Astrocyte of the spinal cord (primary cell): Measurements from ENCODE around the gene ADPRS.

Experiments used
- DNase-seq: peaks from one replicate; pipeline ENCODE4 v3.0.0; 2011; ENCODE audit warnings: low read depth, low spot score
- H3K4me3 ChIP-seq: 2 replicates; pipeline ENCODE4 v1.5.1; 2011; ENCODE audit warnings: low read depth, mild to moderate bottlenecking, low read length, moderate library complexity
- in situ Hi-C: cut with HindIII; loops from 2 replicates; pipeline ENCODE4 v1.10.0; 2017; ENCODE audit warnings: low sequenced_read_pairs
- TF ChIP-seq, protein P1 (sequence below): IDR thresholded peaks from 2 replicates; pipeline ENCODE4 v1.5.1; 2012; ENCODE audit warnings: low read depth, mild to moderate bottlenecking, low read length, inconsistent platforms

ADPRS gene

DNA sequence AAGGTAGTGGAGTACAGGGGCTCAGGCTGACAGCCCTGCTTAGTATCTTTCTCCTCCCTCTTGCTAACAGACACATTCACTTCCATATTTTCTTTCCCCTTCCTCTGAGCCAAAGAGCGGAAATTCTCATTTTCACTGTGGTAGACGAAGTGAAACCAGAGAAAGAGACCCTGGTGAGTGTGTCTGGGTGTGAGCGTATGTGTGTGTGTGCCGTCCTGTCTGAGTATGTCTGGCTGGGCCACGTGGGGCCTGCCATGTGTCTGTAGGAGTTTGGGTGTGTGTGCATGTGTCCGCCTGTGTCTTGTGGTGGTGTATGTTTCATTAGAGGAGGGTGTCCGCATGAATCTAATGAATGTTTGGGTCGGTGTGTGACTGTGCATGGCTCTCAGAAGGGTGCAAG is 34.7 kb downstream of the ADPRS start:
- no peak overlapping the region for H3K4me3 ChIP-seq
- TF ChIP-seq, protein P1, sequence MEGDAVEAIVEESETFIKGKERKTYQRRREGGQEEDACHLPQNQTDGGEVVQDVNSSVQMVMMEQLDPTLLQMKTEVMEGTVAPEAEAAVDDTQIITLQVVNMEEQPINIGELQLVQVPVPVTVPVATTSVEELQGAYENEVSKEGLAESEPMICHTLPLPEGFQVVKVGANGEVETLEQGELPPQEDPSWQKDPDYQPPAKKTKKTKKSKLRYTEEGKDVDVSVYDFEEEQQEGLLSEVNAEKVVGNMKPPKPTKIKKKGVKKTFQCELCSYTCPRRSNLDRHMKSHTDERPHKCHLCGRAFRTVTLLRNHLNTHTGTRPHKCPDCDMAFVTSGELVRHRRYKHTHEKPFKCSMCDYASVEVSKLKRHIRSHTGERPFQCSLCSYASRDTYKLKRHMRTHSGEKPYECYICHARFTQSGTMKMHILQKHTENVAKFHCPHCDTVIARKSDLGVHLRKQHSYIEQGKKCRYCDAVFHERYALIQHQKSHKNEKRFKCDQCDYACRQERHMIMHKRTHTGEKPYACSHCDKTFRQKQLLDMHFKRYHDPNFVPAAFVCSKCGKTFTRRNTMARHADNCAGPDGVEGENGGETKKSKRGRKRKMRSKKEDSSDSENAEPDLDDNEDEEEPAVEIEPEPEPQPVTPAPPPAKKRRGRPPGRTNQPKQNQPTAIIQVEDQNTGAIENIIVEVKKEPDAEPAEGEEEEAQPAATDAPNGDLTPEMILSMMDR = no peak
- DNase-seq = no peak
- in situ Hi-C loops = no loop called here

DNA sequence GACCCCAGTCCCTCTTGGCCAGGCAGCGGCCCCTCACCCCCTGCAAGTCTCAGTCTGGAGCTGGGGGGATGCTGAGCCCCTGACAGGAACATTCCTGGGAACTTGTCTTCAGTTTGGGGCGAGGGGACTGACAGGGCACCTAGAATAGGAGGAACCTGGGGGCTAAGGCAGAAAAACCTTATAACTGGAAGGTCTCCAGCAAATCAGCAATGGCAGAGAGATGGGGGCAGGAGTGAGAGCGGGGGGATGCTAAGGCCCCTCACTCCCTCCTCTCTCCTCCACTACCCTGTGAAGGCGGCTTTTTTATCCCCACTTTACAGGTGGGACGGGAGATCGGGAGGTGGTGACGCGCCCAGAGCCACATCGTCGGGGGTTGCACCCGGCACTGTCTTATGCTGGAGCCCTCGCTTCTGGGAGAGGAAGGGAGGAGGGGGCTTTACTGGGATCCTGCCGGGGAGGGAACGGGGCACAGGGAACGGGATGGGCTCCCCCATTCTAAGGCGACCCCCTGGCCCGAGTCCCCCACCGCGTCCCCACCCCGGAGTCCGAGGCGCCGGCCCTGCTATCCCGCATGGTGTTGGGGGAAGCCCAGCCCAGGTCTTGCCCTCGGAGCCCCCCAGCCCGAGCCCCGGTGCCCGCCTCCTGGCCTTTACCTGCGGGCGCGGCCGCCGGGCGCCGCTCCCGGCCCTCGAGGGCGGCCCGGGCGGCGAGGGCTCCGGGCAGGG is 35.9 kb downstream of the ADPRS start:
- no peak for DNase-seq

DNA sequence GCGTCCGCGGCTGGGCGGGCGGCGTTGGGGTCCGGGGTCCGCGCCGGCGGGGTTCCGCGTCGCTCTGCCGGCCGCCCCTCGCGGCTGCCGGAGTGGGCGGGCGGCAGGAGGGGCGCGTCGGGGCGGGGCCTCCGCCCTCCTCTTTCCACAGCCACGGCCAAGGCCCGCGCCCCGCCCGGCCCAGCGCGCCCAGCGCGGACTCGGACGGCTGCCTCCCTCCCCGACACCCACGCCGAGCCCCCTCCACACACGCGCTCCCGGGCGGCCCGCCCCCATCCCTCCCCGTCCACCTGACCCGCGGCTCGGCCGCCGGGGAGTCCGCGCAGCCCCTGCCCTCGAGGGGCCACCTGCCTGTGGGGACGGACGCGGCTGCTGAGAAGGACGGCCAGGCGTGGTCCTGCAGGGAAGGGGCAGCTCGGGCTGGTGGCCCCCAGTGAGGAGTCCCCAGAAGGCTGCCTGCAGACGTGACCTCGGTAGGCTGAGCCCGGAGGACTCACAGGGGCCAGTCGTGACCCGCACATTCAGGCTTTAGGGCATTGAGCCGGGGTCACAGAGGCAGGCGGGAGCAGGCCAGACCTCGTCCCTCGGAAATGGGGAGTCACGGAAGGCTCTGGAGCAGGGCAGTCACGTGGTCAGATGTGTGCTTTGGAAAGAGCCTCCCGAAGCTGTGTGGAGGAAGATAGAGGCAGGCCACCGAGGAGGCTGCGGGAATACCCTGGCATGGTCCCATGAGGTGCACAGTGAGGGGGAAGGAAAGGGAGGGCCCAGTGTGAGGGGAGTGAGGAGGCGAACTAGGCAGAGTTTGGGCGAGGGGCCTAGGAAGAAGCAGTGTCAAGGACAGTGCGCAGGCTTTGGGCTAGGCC is 36.7 kb downstream of the ADPRS start, which contains the start of gene COL8A2:
COL8A2 (minus strand) TSS at position 94 of the 863 bp plus-strand sequence. CDS start 24,980 bp downstream, outside the sequence.
- peak within 1 kb of the TSS; percentile 35 for H3K4me3 ChIP-seq
- TF ChIP-seq, protein P1 = no peak
- in situ Hi-C loops = loop anchor here (25.0 kb wide), 2 partner anchors 162 to 287 kb away; no protein-coding TSS in a partner anchor
- DNase-seq = no peak

More for the DNA sequence above, 35.9 kb downstream of the ADPRS start:
- in situ Hi-C loops = loop anchor here (25.0 kb wide), 2 partner anchors 163 to 288 kb away; no protein-coding TSS in a partner anchor
- H3K4me3 ChIP-seq = peak overlapping the region; percentile 35
- TF ChIP-seq, protein P1 = no peak

DNA sequence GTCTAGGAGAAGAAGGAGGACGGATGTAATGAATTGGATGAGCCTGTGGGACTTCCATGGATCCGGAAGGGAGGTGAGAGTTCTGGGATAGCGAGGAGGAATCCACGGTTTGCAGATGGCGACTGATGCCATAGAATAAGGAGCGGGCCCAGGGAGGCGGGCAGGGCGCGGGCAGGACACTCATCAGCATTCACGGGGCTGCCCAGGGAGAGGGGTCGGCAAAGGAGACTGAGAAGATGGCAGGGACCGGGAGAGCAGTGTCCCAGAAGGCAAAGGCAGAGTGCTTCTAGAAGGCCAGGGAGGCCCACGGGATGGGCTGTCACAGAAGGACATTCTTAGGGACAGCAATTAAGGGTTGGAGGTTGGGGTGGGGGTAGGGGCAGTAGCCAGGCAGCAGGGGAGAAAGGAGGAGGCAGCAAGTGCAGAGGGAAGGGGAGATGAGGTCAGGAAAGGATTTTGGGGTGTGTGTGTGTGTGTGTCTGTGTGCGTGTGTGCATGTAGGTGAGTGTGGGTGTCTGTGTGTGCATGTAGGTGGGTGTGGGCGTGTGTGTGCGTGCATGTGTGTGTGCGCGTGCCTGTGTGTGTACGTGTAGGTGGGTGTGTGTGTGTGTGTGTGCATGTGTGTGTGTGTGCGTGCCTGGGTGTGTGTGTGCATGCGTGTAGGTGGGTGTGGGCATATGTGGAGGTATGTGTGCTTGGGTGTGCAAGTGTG is 37.5 kb downstream of the ADPRS start:
- in situ Hi-C loops = loop anchor here (25.0 kb wide), 2 partner anchors 161 to 286 kb away; no protein-coding TSS in a partner anchor
- no peak overlapping the region for H3K4me3 ChIP-seq
- no peak for DNase-seq
- TF ChIP-seq, protein P1 = no peak

DNA sequence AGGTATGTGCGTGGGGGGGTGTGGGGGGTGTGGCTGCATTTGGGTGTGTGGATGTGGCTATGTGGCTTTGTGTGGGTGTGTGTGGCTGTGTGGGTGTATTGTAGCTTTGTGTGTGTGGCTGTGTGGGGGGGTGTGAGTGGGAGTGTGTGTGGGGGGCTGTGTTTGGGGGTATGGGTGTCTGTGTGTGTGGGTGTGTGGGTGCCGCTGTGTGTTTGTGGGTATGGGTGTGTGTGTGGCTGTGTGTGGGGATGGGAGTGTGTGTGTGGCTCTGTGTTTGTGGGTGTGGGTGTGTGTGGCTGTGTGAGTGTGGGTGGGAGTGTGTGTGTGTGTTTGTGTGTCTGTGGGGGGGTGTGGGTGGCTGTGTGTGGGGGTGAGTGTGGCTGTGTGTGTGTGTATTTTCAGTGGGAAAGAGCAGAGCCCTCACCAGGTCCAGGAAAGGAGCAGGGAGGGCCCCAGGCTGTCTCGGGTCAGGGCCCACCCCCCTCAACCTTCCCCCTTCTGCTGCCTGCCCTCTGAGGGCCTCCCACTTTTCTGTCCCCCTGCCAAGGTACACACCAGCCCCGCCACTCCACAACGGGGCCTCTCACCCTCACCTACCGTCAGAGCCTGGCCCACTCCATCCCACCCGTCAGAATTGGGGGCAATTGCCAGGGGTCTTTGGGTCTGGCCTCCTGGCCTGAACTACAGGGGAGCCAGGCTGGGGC is 38.3 kb downstream of the ADPRS start:
- TF ChIP-seq, protein P1 = no peak
- H3K4me3 ChIP-seq = no peak overlapping the region
- in situ Hi-C loops = loop anchor here (25.0 kb wide), 2 partner anchors 160 to 285 kb away; no protein-coding TSS in a partner anchor
- no peak for DNase-seq
